GM12872 (cell line): ENCODE results near the gene KLK13.

ENCODE experiments used
- CTCF ChIP-seq: IDR thresholded peaks from 3 replicates; pipeline ENCODE4 v1.5.1; 2011; ENCODE audit warnings: low read depth, mild to moderate bottlenecking, low read length, moderate library complexity; ENCODE audit not compliant: insufficient read depth

Gene KLK13

GRCh38 chr19:51009061-51009891 lies 55.6 kb downstream of the KLK13 start:
- TF ChIP-seq CTCF: no peak

GRCh38 chr19:51007488-51007887 lies 57.4 kb downstream of the KLK13 start:
- no peak for TF ChIP-seq CTCF

GRCh38 chr19:51006406-51006805 lies 58.5 kb downstream of the KLK13 start:
- no peak for TF ChIP-seq CTCF
